ENCODE measurements around the gene MSH6. TPM values are rescaled to one million over a fixed set of nuclear protein-coding genes. Genes with fewer than 3 reads are reported as not detected.

MSH6 gene
- total and polyA plus RNA-seq, 2 of the 8 experiments (the other 6 are each of a cell fraction or from before 2014, with no cell fraction given), result 45.8 to 301 TPM

- no peak for DNase-seq (ENCODE audit: low read depth in 1 of 2, low spot score in 2 of 2)
- TF ChIP-seq EGR1 (IDR thresholded peaks at IDR 0.05; ENCODE audit: borderline replicate concordance, low read depth, low read length) (no peak), EP300 (IDR thresholded peaks at IDR 0.05; ENCODE audit: borderline replicate concordance in 1 of 2, low read depth in 2 of 2, low read length in 2 of 2) (no peak), PHF8 (conservative IDR thresholded peaks at IDR 0.05; ENCODE audit: low read depth, low read length) (no peak), RNF2 (IDR thresholded peaks at IDR 0.05; ENCODE audit: borderline replicate concordance, low read depth, low read length, missing control alignments, poor library complexity, severe bottlenecking) (no peak), SIRT6 (IDR thresholded peaks at IDR 0.05; ENCODE audit: low read length) (no peak), GABPA (IDR thresholded peaks at IDR 0.05; ENCODE audit: borderline replicate concordance, insufficient read depth, low read length) (no peak), SAP30 (IDR thresholded peaks at IDR 0.05; ENCODE audit: insufficient read depth, insufficient replicate concordance, low read length) (no peak), BCL11A (IDR thresholded peaks at IDR 0.05; ENCODE audit: low read depth in 2 of 2, low read length in 2 of 2) (no peak), CREB1 (IDR thresholded peaks at IDR 0.05) (no peak), MAFK (IDR thresholded peaks at IDR 0.05; ENCODE audit: low read depth, low read length) (no peak), CTBP2 (IDR thresholded peaks at IDR 0.05; ENCODE audit: borderline replicate concordance, insufficient read depth, insufficient read length, low read length) (no peak)
- TF ChIP-seq, protein P1, sequence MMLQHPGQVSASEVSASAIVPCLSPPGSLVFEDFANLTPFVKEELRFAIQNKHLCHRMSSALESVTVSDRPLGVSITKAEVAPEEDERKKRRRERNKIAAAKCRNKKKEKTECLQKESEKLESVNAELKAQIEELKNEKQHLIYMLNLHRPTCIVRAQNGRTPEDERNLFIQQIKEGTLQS (IDR thresholded peaks at IDR 0.05; ENCODE audit: insufficient read depth, low read depth, low read length), result no peak
These were observed 41.8 kb upstream of the MSH6 start for GRCh38 chr2:47741101-47741500.

More at GRCh38 chr2:47741101-47741500, 41.8 kb upstream of the MSH6 start:
- FAIRE-seq, result no peak
- Histone ChIP-seq H2BK20ac (ENCODE audit: low read length) (0 out of 2 replicates have a peak overlapping the region, but pooled peaks have one; percentile 16), H3K36me3 (ENCODE audit: control insufficient read depth in 2 of 4, insufficient read depth in 4 of 4, low read length in 3 of 4) (no peaks in the 10 kb centered on the region), H2AFZ (ENCODE audit: low read length) (no peak overlapping the region), H2AK5ac (ENCODE audit: low read depth, low read length) (no peak overlapping the region), H3K23ac (ENCODE audit: insufficient read length) (no peak overlapping the region), H3K79me1 (ENCODE audit: low read depth, low read length) (no peaks in the 10 kb centered on the region), H3K27me3 (replicated peaks in 1 of 4; ENCODE audit: control insufficient read depth in 3 of 4, extremely low read depth in 1 of 4, insufficient read depth in 3 of 4, low read length in 3 of 4) (no peaks in the 10 kb centered on the region), H3K23me2 (ENCODE audit: low read depth, low read length) (no peaks in the 10 kb centered on the region), H3K9ac (replicated peaks in 1 of 4; ENCODE audit: extremely low read depth in 1 of 4, low read depth in 3 of 4, low read length in 3 of 4) (no peak overlapping the region), H4K5ac (ENCODE audit: insufficient read length, low read depth, low read length) (no peak overlapping the region), H3K9me3 (ENCODE audit: insufficient read depth in 2 of 2, low read depth in 1 of 2, low read length in 1 of 2) (no peaks in the 10 kb centered on the region), H4K91ac (replicated peaks; ENCODE audit: insufficient read length, low read length) (no peak overlapping the region), H3K4me3 (ENCODE audit: extremely low read depth in 1 of 4, insufficient read depth in 2 of 4, low read depth in 3 of 4, low read length in 4 of 4) (no peak overlapping the region), H3K14ac (ENCODE audit: insufficient read length) (no peak overlapping the region), H4K8ac (ENCODE audit: extremely low read depth, insufficient read depth, low read length) (no peak overlapping the region), H3K4me1 (replicated peaks in 1 of 4; ENCODE audit: control insufficient read depth in 3 of 4, insufficient read depth in 4 of 4, low read length in 3 of 4) (peaks cover 0 to 9% (median 2%) of the 10 kb centered on the region in 4 experiments; a peak in 3 of 7 replicates), H3K4ac (replicated peaks; ENCODE audit: insufficient read length, low read depth, low read length) (no peak overlapping the region), H2BK5ac (ENCODE audit: low read depth, low read length) (no peak overlapping the region), H2BK12ac (ENCODE audit: low read depth, low read length) (no peak overlapping the region), H3K4me2 (ENCODE audit: insufficient read depth in 1 of 2, low read depth in 2 of 2, low read length in 2 of 2) (no peak overlapping the region), H3K56ac (replicated peaks; ENCODE audit: insufficient read length, low read depth, low read length) (no peak overlapping the region), H2BK15ac (ENCODE audit: low read length) (no peak overlapping the region), H3K18ac (ENCODE audit: extremely low read depth, low read length) (no peak overlapping the region; the same call in 1 of the 2 replicates), H4K20me1 (replicated peaks in 1 of 2; ENCODE audit: control insufficient read depth in 1 of 2, insufficient read depth in 2 of 2, low read length in 2 of 2) (no peaks in the 10 kb centered on the region), H2BK120ac (replicated peaks; ENCODE audit: low read depth, low read length) (no peak overlapping the region), H3K27ac (ENCODE audit: low read depth, low read length) (no peak overlapping the region), H3K79me2 (ENCODE audit: control insufficient read depth in 1 of 2, insufficient read depth in 2 of 2, low read length in 2 of 2) (no peaks in the 10 kb centered on the region)
- CTCF ChIA-PET (ENCODE audit: partially characterized antibody), result interaction anchor here (0.6 to 1.5 kb wide), 3 partner anchors 21 to 366 kb away, joined by 3 read pairs; no protein-coding TSS in a partner anchor
- WGBS, 2 experiments (ENCODE audit: extremely low coverage in 1 of 2, insufficient coverage in 1 of 2, insufficient read length in 1 of 2, insufficient replicate concordance in 2 of 2, low coverage in 1 of 2, low lambda C conversion rate in 2 of 2, missing lambda C conversion rate in 1 of 2), result 92% methylated on average over 3 of the region's 3 CpGs; no CpG with 5 or more reads in 1 of the 2 experiments
- POLR2A ChIA-PET (ENCODE audit: partially characterized antibody), result interaction anchor here (1.0 kb wide), 1 partner anchor 45 kb away, joined by 4 read pairs; no protein-coding TSS in a partner anchor

All from H1 (cell line).